SK-N-MC (cell line): ENCODE results near the gene ADGRF3.
"Not testable (repeated sequence)": the region's sequence is repeated elsewhere in the genome, so short reads cannot be mapped to it uniquely, and the experiment has no call there.

Source experiments
- DNase-seq: peaks from one replicate; pipeline ENCODE4 v3.0.0-alpha.2; 2011; ENCODE audit warnings: low read depth, low spot score
- H3K27ac ChIP-seq: fragments of 200-600 bp; sonication (generic); 2 replicates; pipeline ENCODE4 v1.5.1; 2016; ENCODE audit warnings: mixed run types
- H3K36me3 ChIP-seq: fragments of 200-600 bp; sonication (generic); 2 replicates; pipeline ENCODE4 v1.6.1; 2017; ENCODE audit warnings: antibody characterized with exemption, low read length, mixed read lengths; ENCODE audit not compliant: insufficient read depth
- H3K4me3 ChIP-seq: fragments of 200-600 bp; sonication (generic); 2 replicates; pipeline ENCODE4 v1.5.1; 2016
- H3K9ac ChIP-seq: fragments of 200-600 bp; sonication (generic); 2 replicates; pipeline ENCODE4 v1.8.0; 2017; ENCODE audit warnings: mixed run types, mixed read lengths; ENCODE audit not compliant: insufficient read length
- H3K9me3 ChIP-seq: fragments of 200-600 bp; sonication (generic); 2 replicates; pipeline ENCODE4 v1.6.1; 2017; ENCODE audit warnings: low read depth, mild to moderate bottlenecking, antibody characterized with exemption, low read length, moderate library complexity, mixed read lengths
- EZH2 ChIP-seq: fragments of 200-600 bp; sonication (generic); IDR thresholded peaks from one replicate; pipeline ENCODE4 v1.6.1; 2017; ENCODE audit warnings: antibody characterized with exemption
- FOXP2 ChIP-seq: optimal IDR thresholded peaks from 2 replicates; pipeline ENCODE3; 2011; ENCODE audit warnings: mild to moderate bottlenecking, moderate library complexity; ENCODE audit not compliant: insufficient read depth; ENCODE audit errors: extremely low read length, control extremely low read depth
- POLR2AphosphoS5 ChIP-seq: IDR thresholded peaks from 2 replicates; pipeline ENCODE4 v1.6.1; 2012; ENCODE audit warnings: mild to moderate bottlenecking, low read depth, low read length, borderline replicate concordance

ADGRF3 gene

GRCh38 chr2:26312471-26312870 is 34.1 kb downstream of the ADGRF3 start:
- H3K9me3 ChIP-seq: no peaks in the 10 kb centered on the region
- H3K9ac ChIP-seq: no peak overlapping the region
- no peak overlapping the region for H3K27ac ChIP-seq
- no peak overlapping the region for H3K4me3 ChIP-seq
- TF ChIP-seq FOXP2: no peak
- no peak for TF ChIP-seq EZH2
- TF ChIP-seq POLR2AphosphoS5: no peak
- DNase-seq: no peak
- H3K36me3 ChIP-seq: no peaks in the 10 kb centered on the region

- Histone ChIP-seq H3K4me3 (no peak overlapping the region), H3K27ac (no peak overlapping the region), H3K9ac (no peak overlapping the region), H3K9me3 (no peaks in the 10 kb centered on the region), H3K36me3 (no peaks in the 10 kb centered on the region)
- no peak for DNase-seq
- TF ChIP-seq EZH2 (no peak), POLR2AphosphoS5 (no peak), FOXP2 (no peak)
Measured at GRCh38 chr2:26309921-26310320, 36.7 kb downstream of the ADGRF3 start.

- TF ChIP-seq POLR2AphosphoS5: no peak
- TF ChIP-seq EZH2: no peak
- no peak for TF ChIP-seq FOXP2
- H3K36me3 ChIP-seq: no peaks in the 10 kb centered on the region
- DNase-seq: no peak
- H3K9me3 ChIP-seq: no peaks in the 10 kb centered on the region
- H3K9ac ChIP-seq: no peak overlapping the region
- H3K27ac ChIP-seq: no peak overlapping the region
- no peak overlapping the region for H3K4me3 ChIP-seq
Measured at GRCh38 chr2:26305540-26305939, 41.0 kb downstream of the ADGRF3 start.

GRCh38 chr2:26305094-26305493 is 41.5 kb downstream of the ADGRF3 start:
- not testable (repeated sequence) for DNase-seq, H3K4me3 ChIP-seq, H3K27ac ChIP-seq, H3K36me3 ChIP-seq, H3K9me3 ChIP-seq, H3K9ac ChIP-seq

GRCh38 chr2:26302846-26303245 is 43.7 kb downstream of the ADGRF3 start:
- no peaks in the 10 kb centered on the region for H3K9me3 ChIP-seq
- no peak overlapping the region for H3K4me3 ChIP-seq
- no peaks in the 10 kb centered on the region for H3K36me3 ChIP-seq
- DNase-seq: no peak
- H3K9ac ChIP-seq: no peak overlapping the region
- no peak overlapping the region for H3K27ac ChIP-seq
- TF ChIP-seq EZH2 (no peak), FOXP2 (no peak)

- no peak overlapping the region for H3K9ac ChIP-seq
- DNase-seq: no peak
- H3K27ac ChIP-seq: peak overlapping the region; percentile 53; the same call in 1 of the 2 replicates
- H3K36me3 ChIP-seq: no peaks in the 10 kb centered on the region
- H3K9me3 ChIP-seq: no peaks in the 10 kb centered on the region
- H3K4me3 ChIP-seq: no peak overlapping the region
- TF ChIP-seq POLR2AphosphoS5: no peak
- TF ChIP-seq EZH2: no peak
- no peak for TF ChIP-seq FOXP2
Measured at GRCh38 chr2:26300234-26300925, 46.2 kb downstream of the ADGRF3 start.

GRCh38 chr2:26299471-26300101 is 47.0 kb downstream of the ADGRF3 start:
- Histone ChIP-seq H3K9ac (peak overlapping the region; percentile 54), H3K4me3 (peak overlapping the region; percentile 61), H3K36me3 (no peaks in the 10 kb centered on the region), H3K27ac (peak overlapping the region; percentile 67), H3K9me3 (no peaks in the 10 kb centered on the region)
- no peak for TF ChIP-seq POLR2AphosphoS5
- no peak for TF ChIP-seq FOXP2
- TF ChIP-seq EZH2: no peak
- DNase-seq: no peak

- Histone ChIP-seq H3K9me3 (no peaks in the 10 kb centered on the region), H3K9ac (peak overlapping the region; percentile 54), H3K4me3 (peak overlapping the region; percentile 61), H3K36me3 (no peaks in the 10 kb centered on the region), H3K27ac (peak overlapping the region; percentile 67)
- TF ChIP-seq EZH2: no peak
- no peak for TF ChIP-seq POLR2AphosphoS5
- no peak for TF ChIP-seq FOXP2
- DNase-seq: no peak
Measured at GRCh38 chr2:26298638-26299393, 47.8 kb downstream of the ADGRF3 start.
